Measurements from ENCODE around the gene RPS6KB1. TPM values are rescaled to one million over a fixed set of nuclear protein-coding genes. Genes with fewer than 3 reads are reported as not detected.
"Not testable (repeated sequence)": the region's sequence is repeated elsewhere in the genome, so short reads cannot be mapped to it uniquely, and the experiment has no call there.

The RPS6KB1 gene
- total RNA-seq, 2 donors from 2014 or later: 14.3 to 21.8 TPM

GRCh38 chr17:59869941-59870218 is 23.0 kb upstream of the RPS6KB1 start:
- H3K27ac ChIP-seq: no peak overlapping the region
- H3K27me3 ChIP-seq: no peaks in the 10 kb centered on the region
- no peak for DNase-seq (ENCODE audit: low spot score)
- no peaks in the 10 kb centered on the region for H3K4me1 ChIP-seq
- H3K4me3 ChIP-seq: no peak overlapping the region
- H3K36me3 ChIP-seq: peaks cover 20% of the 10 kb centered on the region
- H3K9me3 ChIP-seq: no peaks in the 10 kb centered on the region
- no peak for TF ChIP-seq CTCF (IDR thresholded peaks at IDR 0.05)

GRCh38 chr17:59870482-59870881 is 22.4 kb upstream of the RPS6KB1 start:
- DNase-seq (ENCODE audit: low spot score): no peak
- no peak overlapping the region for H3K4me3 ChIP-seq
- no peaks in the 10 kb centered on the region for H3K9me3 ChIP-seq
- TF ChIP-seq CTCF (IDR thresholded peaks at IDR 0.05): no peak
- no peaks in the 10 kb centered on the region for H3K4me1 ChIP-seq
- H3K27me3 ChIP-seq: no peaks in the 10 kb centered on the region
- peaks cover 25% of the 10 kb centered on the region for H3K36me3 ChIP-seq
- H3K27ac ChIP-seq: no peak overlapping the region

- Histone ChIP-seq H3K27ac (no peak overlapping the region), H3K4me1 (no peaks in the 10 kb centered on the region), H3K36me3 (peaks cover 44% of the 10 kb centered on the region), H3K27me3 (no peaks in the 10 kb centered on the region), H3K9me3 (no peaks in the 10 kb centered on the region), H3K4me3 (no peak overlapping the region)
- DNase-seq (ENCODE audit: low spot score): no peak
- no peak for TF ChIP-seq CTCF (IDR thresholded peaks at IDR 0.05)
These were observed 20.6 kb upstream of the RPS6KB1 start for GRCh38 chr17:59872351-59872750.

- not testable (repeated sequence) for H3K9me3 ChIP-seq; H3K27ac ChIP-seq; H3K4me1 ChIP-seq; DNase-seq (ENCODE audit: low spot score); H3K4me3 ChIP-seq; H3K27me3 ChIP-seq
- peaks cover 50% of the 10 kb centered on the region for H3K36me3 ChIP-seq
These were observed 19.5 kb upstream of the RPS6KB1 start for GRCh38 chr17:59873414-59873813.

GRCh38 chr17:59874376-59874775 is 18.5 kb upstream of the RPS6KB1 start:
- no peak overlapping the region for H3K27ac ChIP-seq
- no peak overlapping the region for H3K4me3 ChIP-seq
- H3K4me1 ChIP-seq: no peaks in the 10 kb centered on the region
- no peaks in the 10 kb centered on the region for H3K9me3 ChIP-seq
- H3K36me3 ChIP-seq: peaks cover 50% of the 10 kb centered on the region
- no peaks in the 10 kb centered on the region for H3K27me3 ChIP-seq
- DNase-seq (ENCODE audit: low spot score): no peak
- TF ChIP-seq CTCF (IDR thresholded peaks at IDR 0.05): no peak

- peaks cover 66% of the 10 kb centered on the region for H3K36me3 ChIP-seq
- no peak for DNase-seq (ENCODE audit: low spot score)
These were observed 16.8 kb upstream of the RPS6KB1 start for GRCh38 chr17:59876107-59876506.

More at GRCh38 chr17:59876107-59876506, 16.8 kb upstream of the RPS6KB1 start:
- no peaks in the 10 kb centered on the region for H3K27me3 ChIP-seq
- no peak for TF ChIP-seq CTCF (IDR thresholded peaks at IDR 0.05)
- no peak overlapping the region for H3K4me3 ChIP-seq
- no peaks in the 10 kb centered on the region for H3K4me1 ChIP-seq
- no peaks in the 10 kb centered on the region for H3K9me3 ChIP-seq
- H3K27ac ChIP-seq: no peak overlapping the region
